ENCODE results near the gene FRZB.

The FRZB gene

DNA sequence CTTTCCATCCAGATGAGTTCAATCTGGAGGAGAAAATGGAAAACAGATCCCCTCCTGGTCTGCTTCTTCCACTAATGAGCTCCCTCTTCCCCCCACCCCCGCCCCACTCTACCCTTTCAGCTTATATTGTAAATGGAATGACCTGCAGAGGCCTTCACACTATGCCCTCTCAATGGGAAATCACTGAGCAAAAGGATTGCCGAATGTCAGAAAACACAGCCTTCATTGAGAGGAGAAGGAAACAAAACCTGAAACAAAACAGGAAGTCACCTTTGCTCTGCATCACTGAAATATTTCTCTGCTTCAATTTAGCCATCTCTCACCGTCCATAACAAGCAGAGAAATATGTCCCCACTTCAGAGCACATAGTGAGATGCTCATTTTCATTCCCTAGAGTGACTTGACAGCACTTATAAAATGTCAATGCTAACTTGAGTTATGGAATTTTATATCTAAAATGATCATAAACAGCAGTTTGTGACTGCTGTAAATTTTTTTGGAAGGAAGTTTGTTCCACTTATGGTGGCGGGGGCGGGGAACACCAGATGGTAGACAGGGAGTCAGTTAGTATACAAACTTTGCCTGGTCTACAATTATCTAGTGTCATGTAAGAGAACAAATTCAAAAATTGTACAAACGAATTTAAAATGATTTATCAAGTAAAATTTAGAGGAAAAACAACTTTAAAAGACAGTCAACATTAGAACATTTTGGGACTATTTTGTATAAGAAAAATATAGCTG lies 1.8 kb upstream of the FRZB start:
- TF ChIP-seq, protein P1, sequence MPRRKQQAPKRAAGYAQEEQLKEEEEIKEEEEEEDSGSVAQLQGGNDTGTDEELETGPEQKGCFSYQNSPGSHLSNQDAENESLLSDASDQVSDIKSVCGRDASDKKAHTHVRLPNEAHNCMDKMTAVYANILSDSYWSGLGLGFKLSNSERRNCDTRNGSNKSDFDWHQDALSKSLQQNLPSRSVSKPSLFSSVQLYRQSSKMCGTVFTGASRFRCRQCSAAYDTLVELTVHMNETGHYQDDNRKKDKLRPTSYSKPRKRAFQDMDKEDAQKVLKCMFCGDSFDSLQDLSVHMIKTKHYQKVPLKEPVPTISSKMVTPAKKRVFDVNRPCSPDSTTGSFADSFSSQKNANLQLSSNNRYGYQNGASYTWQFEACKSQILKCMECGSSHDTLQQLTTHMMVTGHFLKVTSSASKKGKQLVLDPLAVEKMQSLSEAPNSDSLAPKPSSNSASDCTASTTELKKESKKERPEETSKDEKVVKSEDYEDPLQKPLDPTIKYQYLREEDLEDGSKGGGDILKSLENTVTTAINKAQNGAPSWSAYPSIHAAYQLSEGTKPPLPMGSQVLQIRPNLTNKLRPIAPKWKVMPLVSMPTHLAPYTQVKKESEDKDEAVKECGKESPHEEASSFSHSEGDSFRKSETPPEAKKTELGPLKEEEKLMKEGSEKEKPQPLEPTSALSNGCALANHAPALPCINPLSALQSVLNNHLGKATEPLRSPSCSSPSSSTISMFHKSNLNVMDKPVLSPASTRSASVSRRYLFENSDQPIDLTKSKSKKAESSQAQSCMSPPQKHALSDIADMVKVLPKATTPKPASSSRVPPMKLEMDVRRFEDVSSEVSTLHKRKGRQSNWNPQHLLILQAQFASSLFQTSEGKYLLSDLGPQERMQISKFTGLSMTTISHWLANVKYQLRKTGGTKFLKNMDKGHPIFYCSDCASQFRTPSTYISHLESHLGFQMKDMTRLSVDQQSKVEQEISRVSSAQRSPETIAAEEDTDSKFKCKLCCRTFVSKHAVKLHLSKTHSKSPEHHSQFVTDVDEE (CRISPR knock-in tag; IDR thresholded peaks at IDR 0.05) = no peak
- peak; percentile 88 for TF ChIP-seq ZNF70 (CRISPR knock-in tag; IDR thresholded peaks at IDR 0.05)
- TF ChIP-seq, protein P2, sequence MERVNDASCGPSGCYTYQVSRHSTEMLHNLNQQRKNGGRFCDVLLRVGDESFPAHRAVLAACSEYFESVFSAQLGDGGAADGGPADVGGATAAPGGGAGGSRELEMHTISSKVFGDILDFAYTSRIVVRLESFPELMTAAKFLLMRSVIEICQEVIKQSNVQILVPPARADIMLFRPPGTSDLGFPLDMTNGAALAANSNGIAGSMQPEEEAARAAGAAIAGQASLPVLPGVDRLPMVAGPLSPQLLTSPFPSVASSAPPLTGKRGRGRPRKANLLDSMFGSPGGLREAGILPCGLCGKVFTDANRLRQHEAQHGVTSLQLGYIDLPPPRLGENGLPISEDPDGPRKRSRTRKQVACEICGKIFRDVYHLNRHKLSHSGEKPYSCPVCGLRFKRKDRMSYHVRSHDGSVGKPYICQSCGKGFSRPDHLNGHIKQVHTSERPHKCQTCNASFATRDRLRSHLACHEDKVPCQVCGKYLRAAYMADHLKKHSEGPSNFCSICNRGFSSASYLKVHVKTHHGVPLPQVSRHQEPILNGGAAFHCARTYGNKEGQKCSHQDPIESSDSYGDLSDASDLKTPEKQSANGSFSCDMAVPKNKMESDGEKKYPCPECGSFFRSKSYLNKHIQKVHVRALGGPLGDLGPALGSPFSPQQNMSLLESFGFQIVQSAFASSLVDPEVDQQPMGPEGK (CRISPR knock-in tag; IDR thresholded peaks at IDR 0.05; ENCODE audit: borderline replicate concordance) = no peak
- no peak for ATAC-seq

DNA sequence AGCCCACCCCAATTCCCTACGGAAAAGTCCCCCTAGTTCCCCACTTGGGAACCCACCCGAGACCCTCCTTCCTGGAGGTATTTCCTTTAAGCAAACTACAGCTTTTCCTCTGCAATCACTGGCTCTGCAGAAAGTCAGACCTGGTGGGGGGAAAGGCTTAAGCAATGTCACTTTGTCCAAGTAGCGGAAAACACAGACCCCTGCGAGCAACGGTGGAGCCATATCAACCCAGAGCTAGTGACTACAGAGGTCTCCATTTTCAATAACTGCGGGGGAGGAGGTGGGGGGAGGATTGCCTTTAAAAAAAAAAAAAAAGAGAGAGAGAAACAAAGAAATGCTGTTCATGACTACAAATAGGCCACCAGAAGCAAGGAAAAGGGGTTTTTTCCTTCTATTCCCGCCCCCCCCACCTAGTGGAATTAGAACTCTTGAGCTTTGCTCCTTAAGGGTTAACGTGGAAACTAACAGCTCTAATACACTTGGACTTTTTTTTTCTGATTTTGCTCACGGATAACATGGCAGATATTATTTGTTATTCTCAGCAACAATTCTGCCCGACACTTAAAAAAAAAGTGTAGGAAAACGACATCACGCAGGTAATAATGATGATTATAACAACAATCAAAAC lies 1.1 kb upstream of the FRZB start:
- no peak for ATAC-seq
- TF ChIP-seq ZNF70 (CRISPR knock-in tag; IDR thresholded peaks at IDR 0.05) (no peak), ISL1 (CRISPR knock-in tag; IDR thresholded peaks at IDR 0.05) (no peak), ZFP3 (CRISPR knock-in tag; IDR thresholded peaks at IDR 0.05) (no peak)
- TF ChIP-seq, protein P3, sequence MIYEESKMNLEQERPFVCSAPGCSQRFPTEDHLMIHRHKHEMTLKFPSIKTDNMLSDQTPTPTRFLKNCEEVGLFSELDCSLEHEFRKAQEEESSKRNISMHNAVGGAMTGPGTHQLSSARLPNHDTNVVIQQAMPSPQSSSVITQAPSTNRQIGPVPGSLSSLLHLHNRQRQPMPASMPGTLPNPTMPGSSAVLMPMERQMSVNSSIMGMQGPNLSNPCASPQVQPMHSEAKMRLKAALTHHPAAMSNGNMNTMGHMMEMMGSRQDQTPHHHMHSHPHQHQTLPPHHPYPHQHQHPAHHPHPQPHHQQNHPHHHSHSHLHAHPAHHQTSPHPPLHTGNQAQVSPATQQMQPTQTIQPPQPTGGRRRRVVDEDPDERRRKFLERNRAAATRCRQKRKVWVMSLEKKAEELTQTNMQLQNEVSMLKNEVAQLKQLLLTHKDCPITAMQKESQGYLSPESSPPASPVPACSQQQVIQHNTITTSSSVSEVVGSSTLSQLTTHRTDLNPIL (CRISPR knock-in tag; IDR thresholded peaks at IDR 0.05; ENCODE audit: low read depth) = no peak
- TF ChIP-seq, protein P4, sequence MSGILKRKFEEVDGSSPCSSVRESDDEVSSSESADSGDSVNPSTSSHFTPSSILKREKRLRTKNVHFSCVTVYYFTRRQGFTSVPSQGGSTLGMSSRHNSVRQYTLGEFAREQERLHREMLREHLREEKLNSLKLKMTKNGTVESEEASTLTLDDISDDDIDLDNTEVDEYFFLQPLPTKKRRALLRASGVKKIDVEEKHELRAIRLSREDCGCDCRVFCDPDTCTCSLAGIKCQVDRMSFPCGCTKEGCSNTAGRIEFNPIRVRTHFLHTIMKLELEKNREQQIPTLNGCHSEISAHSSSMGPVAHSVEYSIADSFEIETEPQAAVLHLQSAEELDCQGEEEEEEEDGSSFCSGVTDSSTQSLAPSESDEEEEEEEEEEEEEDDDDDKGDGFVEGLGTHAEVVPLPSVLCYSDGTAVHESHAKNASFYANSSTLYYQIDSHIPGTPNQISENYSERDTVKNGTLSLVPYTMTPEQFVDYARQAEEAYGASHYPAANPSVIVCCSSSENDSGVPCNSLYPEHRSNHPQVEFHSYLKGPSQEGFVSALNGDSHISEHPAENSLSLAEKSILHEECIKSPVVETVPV (CRISPR knock-in tag; IDR thresholded peaks at IDR 0.05) = no peak

DNA sequence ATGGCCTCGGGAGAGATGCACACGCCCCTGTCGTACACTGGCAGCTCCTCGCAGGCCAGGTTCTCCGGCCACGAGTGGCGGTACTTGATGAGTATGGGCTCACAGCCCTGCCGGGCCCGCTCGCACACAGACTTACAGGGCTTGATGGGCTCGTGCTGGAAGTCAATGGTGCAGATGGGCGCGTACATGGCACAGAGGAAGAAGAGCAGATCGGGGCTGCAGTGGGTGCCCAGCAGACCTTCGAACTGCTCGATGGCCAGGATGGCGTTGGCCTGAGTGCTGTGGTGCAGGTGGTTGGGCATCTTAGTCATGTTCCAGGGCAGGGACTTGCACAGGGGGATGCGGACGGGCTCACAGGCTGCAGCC lies 359 bp downstream of the FRZB start:
- ATAC-seq = no peak
- no peak for TF ChIP-seq BACH2 (CRISPR knock-in tag; IDR thresholded peaks at IDR 0.05; ENCODE audit: borderline replicate concordance)
- no peak for TF ChIP-seq OSR1 (CRISPR knock-in tag; IDR thresholded peaks at IDR 0.05)
- no peak for TF ChIP-seq ESRRG (CRISPR knock-in tag; IDR thresholded peaks at IDR 0.05)
- TF ChIP-seq GLIS3 (CRISPR knock-in tag; IDR thresholded peaks at IDR 0.05) = no peak
- TF ChIP-seq TCF4 (CRISPR knock-in tag; IDR thresholded peaks at IDR 0.05; ENCODE audit: borderline replicate concordance) = no peak
- TF ChIP-seq ZNF8 (CRISPR knock-in tag; IDR thresholded peaks at IDR 0.05) = no peak
- TF ChIP-seq, protein P3 (CRISPR knock-in tag; IDR thresholded peaks at IDR 0.05; ENCODE audit: low read depth) = no peak
- TF ChIP-seq, protein P5, sequence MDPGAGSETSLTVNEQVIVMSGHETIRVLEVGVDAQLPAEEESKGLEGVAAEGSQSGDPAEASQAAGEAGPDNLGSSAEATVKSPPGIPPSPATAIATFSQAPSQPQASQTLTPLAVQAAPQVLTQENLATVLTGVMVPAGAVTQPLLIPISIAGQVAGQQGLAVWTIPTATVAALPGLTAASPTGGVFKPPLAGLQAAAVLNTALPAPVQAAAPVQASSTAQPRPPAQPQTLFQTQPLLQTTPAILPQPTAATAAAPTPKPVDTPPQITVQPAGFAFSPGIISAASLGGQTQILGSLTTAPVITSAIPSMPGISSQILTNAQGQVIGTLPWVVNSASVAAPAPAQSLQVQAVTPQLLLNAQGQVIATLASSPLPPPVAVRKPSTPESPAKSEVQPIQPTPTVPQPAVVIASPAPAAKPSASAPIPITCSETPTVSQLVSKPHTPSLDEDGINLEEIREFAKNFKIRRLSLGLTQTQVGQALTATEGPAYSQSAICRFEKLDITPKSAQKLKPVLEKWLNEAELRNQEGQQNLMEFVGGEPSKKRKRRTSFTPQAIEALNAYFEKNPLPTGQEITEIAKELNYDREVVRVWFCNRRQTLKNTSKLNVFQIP (CRISPR knock-in tag; IDR thresholded peaks at IDR 0.05; ENCODE audit: borderline replicate concordance, low read depth) = no peak
- TF ChIP-seq, protein P4 (CRISPR knock-in tag; IDR thresholded peaks at IDR 0.05) = no peak
- no peak for TF ChIP-seq ZNF565 (CRISPR knock-in tag; conservative IDR thresholded peaks at IDR 0.05; ENCODE audit: low read depth)
- TF ChIP-seq, protein P2 (CRISPR knock-in tag; IDR thresholded peaks at IDR 0.05; ENCODE audit: borderline replicate concordance) = no peak
- TF ChIP-seq CSDC2 (CRISPR knock-in tag; IDR thresholded peaks at IDR 0.05) = no peak
- TF ChIP-seq ISL1 (CRISPR knock-in tag; IDR thresholded peaks at IDR 0.05) = no peak

Data from SK-N-SH treated with all-trans-retinoic acid at 6 μM for 48 hours (cell line).